Ascending aorta (tissue), 2 donors: ENCODE results near the gene GDAP2. TPM values are rescaled to one million over a fixed set of nuclear protein-coding genes. Genes with fewer than 3 reads are reported as not detected.
A peak's percentile ranks its signal among the peaks of the same experiment; 100 is the strongest.

Experiments
- DNase-seq, 2 donors: peaks; one replicate each; pipeline ENCODE4 v3.0.0-alpha.2; 2019; ENCODE audit warnings: low spot score in 2 of 2
- H3K27ac ChIP-seq, 2 donors: fragments of 200-600 bp; sonication (generic); one replicate each; pipeline ENCODE4 v1.5.1; 2016 to 2017; ENCODE audit warnings: mild to moderate bottlenecking in 1 of 2
- H3K27me3 ChIP-seq: fragments of 200-600 bp; sonication (generic); one replicate; pipeline ENCODE4 v1.5.1; 2017
- H3K36me3 ChIP-seq, 2 donors: fragments of 200-600 bp; sonication (generic); one replicate each; pipeline ENCODE4 v1.5.1; 2016
- H3K4me1 ChIP-seq, 2 donors: fragments of 200-600 bp; sonication (generic); one replicate each; pipeline ENCODE4 v1.5.1; 2016 to 2017; ENCODE audit warnings: mild to moderate bottlenecking in 1 of 2
- H3K4me3 ChIP-seq, 2 donors: fragments of 200-600 bp; sonication (generic); one replicate each; pipeline ENCODE4 v1.5.1; 2016 to 2017; ENCODE audit warnings: mild to moderate bottlenecking in 1 of 2
- H3K9me3 ChIP-seq, 2 donors: fragments of 200-600 bp; sonication (generic); one replicate each; pipeline ENCODE4 v1.5.1; 2016
- CTCF ChIP-seq, 3 experiments: fragments of 200-600 bp in 2 of 3; fragments of 450-650 bp in 1 of 3; sonication (generic) in 2 of 3; IDR thresholded peaks; one replicate each; pipeline ENCODE4 v1.5.1; 2016 to 2019; ENCODE audit warnings: antibody characterized with exemption in 3 of 3, mild to moderate bottlenecking in 1 of 3, moderate library complexity in 1 of 3
- intact Hi-C: fragments of 100-400 bp; cut with DNase I; formaldehyde crosslinking; loops from one replicate; pipeline ENCODE4 v1.15.1; 2023
- total RNA-seq: library from RNA; depleted of rRNA; stranded (reverse); fragments of >200 nt; gene quantifications from one replicate; pipeline ENCODE4 v1.1.0, GENCODE V29; 2016

GDAP2 gene
- total RNA-seq, 1 donor from 2014 or later: 9.5 TPM

DNA sequence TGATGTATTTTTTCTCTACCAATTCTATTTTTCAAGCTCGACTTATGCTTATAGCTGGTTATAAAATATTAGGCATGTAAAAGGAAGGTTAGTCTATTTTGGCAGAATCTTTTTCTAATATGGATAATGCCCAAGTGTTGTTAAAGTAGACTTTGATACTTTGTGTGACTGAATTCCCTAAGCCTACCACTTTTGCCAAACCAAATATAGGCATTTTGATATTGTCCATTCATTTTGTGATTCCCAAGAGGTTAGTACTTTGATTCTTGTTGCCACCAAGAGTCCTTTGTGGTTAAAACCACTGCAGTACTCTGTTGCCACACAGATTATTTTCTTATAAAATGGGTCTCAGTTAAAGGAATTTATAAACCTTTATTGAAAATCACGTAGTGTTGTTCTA lies 4.3 kb upstream of the GDAP2 start:
- Histone ChIP-seq H3K27me3 (no peaks in the 10 kb centered on the region), H3K9me3 (no peaks in the 10 kb centered on the region), H3K27ac (no peak overlapping the region), H3K36me3 (peaks cover 3 to 25% of the 10 kb centered on the region in 2 donors), H3K4me1 (peaks cover 0 to 6% of the 10 kb centered on the region in 2 donors), H3K4me3 (no peak overlapping the region)
- DNase-seq: no peak
- intact Hi-C loops: loop anchor here (5.0 kb wide), 1 partner anchor 566 kb away; the partner anchor contains the start of gene MAN1A2
- no peak for TF ChIP-seq CTCF (IDR thresholded peaks at IDR 0.05)

GRCh38 chr1:117932576-117932975 lies 3.2 kb upstream of the GDAP2 start:
- H3K4me1 ChIP-seq: peaks cover 6 to 16% of the 10 kb centered on the region in 2 donors
- no peaks in the 10 kb centered on the region for H3K27me3 ChIP-seq
- DNase-seq: no peak
- no peak overlapping the region for H3K4me3 ChIP-seq
- H3K36me3 ChIP-seq: peaks cover 3 to 13% of the 10 kb centered on the region in 2 donors
- TF ChIP-seq CTCF (IDR thresholded peaks at IDR 0.05): no peak
- intact Hi-C loops: loop anchor here (5.0 kb wide), 1 partner anchor 565 kb away; the partner anchor contains the start of gene MAN1A2
- no peak overlapping the region for H3K27ac ChIP-seq
- H3K9me3 ChIP-seq: no peaks in the 10 kb centered on the region

DNA sequence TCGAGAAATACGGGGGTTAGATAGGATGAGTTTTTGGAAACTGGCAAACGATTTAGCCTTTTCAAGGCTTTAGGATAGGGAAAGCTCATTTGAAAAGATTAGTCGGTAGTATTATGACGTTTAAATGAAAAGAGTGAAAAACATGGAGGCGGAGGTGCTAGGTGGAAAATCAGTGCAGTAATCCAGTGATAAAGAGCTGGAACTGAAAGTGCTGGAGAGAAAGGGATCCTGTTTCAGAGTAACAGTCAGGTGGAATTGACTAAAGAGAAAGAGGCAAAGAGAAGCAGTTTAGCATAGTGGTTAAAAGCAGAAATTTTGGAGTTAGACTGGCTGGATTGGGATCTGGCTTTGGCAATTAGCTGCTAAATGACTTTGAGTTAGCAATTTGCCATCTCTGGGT lies 1.1 kb upstream of the GDAP2 start:
- Histone ChIP-seq H3K36me3 (no peaks in the 10 kb centered on the region), H3K4me3 (peak overlapping the region; percentile 82 to 91), H3K9me3 (no peaks in the 10 kb centered on the region), H3K4me1 (peaks cover 6 to 16% of the 10 kb centered on the region in 2 donors), H3K27ac (no peak overlapping the region), H3K27me3 (no peaks in the 10 kb centered on the region)
- TF ChIP-seq CTCF (IDR thresholded peaks at IDR 0.05): no peak
- intact Hi-C loops: loop anchor here (5.0 kb wide), 1 partner anchor 563 kb away; the partner anchor contains the start of gene MAN1A2
- no peak for DNase-seq

DNA sequence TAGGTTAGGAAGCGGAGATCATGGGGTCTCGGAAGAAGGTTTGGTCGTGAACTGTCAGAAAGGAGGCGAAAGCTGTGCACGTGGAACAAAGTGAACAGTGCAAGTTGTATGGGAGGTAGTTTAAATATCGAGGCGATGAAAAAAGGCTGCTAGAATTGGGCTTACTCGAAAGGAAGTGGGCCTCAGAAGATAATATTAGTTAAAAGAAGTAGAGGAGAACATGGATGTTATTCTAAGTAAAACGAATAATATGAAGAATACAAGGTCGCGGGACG lies 689 bp upstream of the GDAP2 start:
- Histone ChIP-seq H3K27ac (peak overlapping the region in 1 of 2 donors; percentile 95), H3K9me3 (no peaks in the 10 kb centered on the region), H3K36me3 (no peaks in the 10 kb centered on the region), H3K4me3 (peak overlapping the region; percentile 82 to 91), H3K27me3 (no peaks in the 10 kb centered on the region), H3K4me1 (peaks cover 6 to 16% of the 10 kb centered on the region in 2 donors)
- intact Hi-C loops: loop anchor here (5.0 kb wide), 1 partner anchor 563 kb away; the partner anchor contains the start of gene MAN1A2
- DNase-seq: no peak
- no peak for TF ChIP-seq CTCF (IDR thresholded peaks at IDR 0.05)

- DNase-seq: peak; percentile 20 to 78
- H3K9me3 ChIP-seq: no peaks in the 10 kb centered on the region
- peaks cover 6 to 16% of the 10 kb centered on the region in 2 donors for H3K4me1 ChIP-seq
- TF ChIP-seq CTCF (IDR thresholded peaks at IDR 0.05): peak in 1 of 3 experiments; percentile 23
- H3K36me3 ChIP-seq: no peaks in the 10 kb centered on the region
- peak overlapping the region; percentile 86 to 95 for H3K27ac ChIP-seq
- H3K4me3 ChIP-seq: peak overlapping the region; percentile 82 to 91
- intact Hi-C loops: loop anchor here (5.0 kb wide), 1 partner anchor 322 kb away; the partner anchor contains the start of gene TENT5C
- no peaks in the 10 kb centered on the region for H3K27me3 ChIP-seq
Measured at GRCh38 chr1:117928881-117929342, 509 bp downstream of the GDAP2 start.
